Measurements from ENCODE around the gene ANG.
A peak's percentile ranks its signal among the peaks of the same experiment; 100 is the strongest.

ANG gene

GRCh38 chr14:20690848-20691640, 2.5 kb downstream of the ANG start:
- no peaks in the 10 kb centered on the region for H3K27me3 Mint-ChIP-seq (ENCODE audit: low read depth)
- no peaks in the 10 kb centered on the region for H3K9me3 Mint-ChIP-seq
- H3K27ac Mint-ChIP-seq: peak overlapping the region in 2 of 3 experiments; percentile 1 to 55
- TF ChIP-seq CTCF (IDR thresholded peaks at IDR 0.05; ENCODE audit: unreplicated experiment in 3 of 3): peak; percentile 79 to 90 (median 80)
- peak overlapping the region in 2 of 3 experiments; percentile 14 for H3K4me3 Mint-ChIP-seq
- H3K36me3 Mint-ChIP-seq (ENCODE audit: low read depth): no peaks in the 10 kb centered on the region
- no peaks in the 10 kb centered on the region for H3K4me1 Mint-ChIP-seq

GRCh38 chr14:20692116-20692751, 3.7 kb downstream of the ANG start:
- H3K27ac Mint-ChIP-seq: no peak overlapping the region
- no peaks in the 10 kb centered on the region for H3K9me3 Mint-ChIP-seq
- H3K27me3 Mint-ChIP-seq (ENCODE audit: low read depth): no peaks in the 10 kb centered on the region
- H3K4me1 Mint-ChIP-seq: no peaks in the 10 kb centered on the region
- TF ChIP-seq CTCF (IDR thresholded peaks at IDR 0.05; ENCODE audit: unreplicated experiment in 3 of 3): no peak
- no peak overlapping the region for H3K4me3 Mint-ChIP-seq
- no peaks in the 10 kb centered on the region for H3K36me3 Mint-ChIP-seq (ENCODE audit: low read depth)

- TF ChIP-seq CTCF (IDR thresholded peaks at IDR 0.05; ENCODE audit: unreplicated experiment in 3 of 3): no peak
- peaks cover 3% of the 10 kb centered on the region for H3K27me3 Mint-ChIP-seq (ENCODE audit: low read depth)
These were observed 8.2 kb downstream of the ANG start for GRCh38 chr14:20696764-20697163.

GRCh38 chr14:20697273-20698017, 8.9 kb downstream of the ANG start:
- Mint-ChIP-seq H3K27ac (no peak overlapping the region), H3K4me1 (no peaks in the 10 kb centered on the region), H3K36me3 (ENCODE audit: low read depth) (no peaks in the 10 kb centered on the region), H3K9me3 (no peaks in the 10 kb centered on the region), H3K4me3 (no peak overlapping the region), H3K27me3 (ENCODE audit: low read depth) (peaks cover 3% of the 10 kb centered on the region)
- TF ChIP-seq CTCF (IDR thresholded peaks at IDR 0.05; ENCODE audit: unreplicated experiment in 3 of 3): peak; percentile 84

More at GRCh38 chr14:20696764-20697163, 8.2 kb downstream of the ANG start:
- no peaks in the 10 kb centered on the region for H3K36me3 Mint-ChIP-seq (ENCODE audit: low read depth)
- no peak overlapping the region for H3K4me3 Mint-ChIP-seq
- no peak overlapping the region for H3K27ac Mint-ChIP-seq
- no peaks in the 10 kb centered on the region for H3K9me3 Mint-ChIP-seq
- no peaks in the 10 kb centered on the region for H3K4me1 Mint-ChIP-seq

- Mint-ChIP-seq H3K4me1 (no peaks in the 10 kb centered on the region), H3K36me3 (ENCODE audit: low read depth) (no peaks in the 10 kb centered on the region), H3K4me3 (no peak overlapping the region), H3K27ac (no peak overlapping the region), H3K27me3 (ENCODE audit: low read depth) (peaks cover 3% of the 10 kb centered on the region), H3K9me3 (no peaks in the 10 kb centered on the region)
- TF ChIP-seq CTCF (IDR thresholded peaks at IDR 0.05; ENCODE audit: unreplicated experiment in 3 of 3): peak in 1 of 3 experiments; percentile 25
These were observed 9.4 kb downstream of the ANG start for GRCh38 chr14:20698018-20698329.
